ENCODE measurements around the gene FLOT2.
A peak's percentile ranks its signal among the peaks of the same experiment; 100 is the strongest.

The FLOT2 gene

DNA sequence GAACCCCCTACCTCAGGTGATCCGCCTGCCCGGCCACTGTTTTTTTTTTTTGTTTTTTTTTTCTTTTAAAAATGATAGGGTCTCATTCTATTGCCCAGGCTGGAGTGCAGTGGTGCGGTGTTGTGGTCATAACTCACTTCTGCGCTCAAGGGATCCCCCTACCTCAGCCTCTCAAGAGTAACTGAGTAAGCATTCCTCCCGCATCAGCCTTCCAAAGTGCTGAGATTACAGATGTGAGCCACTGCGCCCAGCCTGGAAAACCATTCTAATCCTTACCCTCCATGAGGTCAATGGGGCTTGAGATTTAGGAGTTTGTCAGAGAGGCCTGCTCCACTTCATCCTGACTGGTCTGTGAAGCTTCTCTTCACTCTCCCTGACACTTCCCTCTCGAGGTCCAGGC is 30.3 kb downstream of the FLOT2 start:
- no peak overlapping the region for H3K4me3 ChIP-seq (ENCODE audit: extremely low read depth, insufficient read depth, low read length, poor library complexity, severe bottlenecking)
- no peak overlapping the region for H3K27ac ChIP-seq (ENCODE audit: low read depth, low read length, severe bottlenecking)
- no peaks in the 10 kb centered on the region for H3K9me3 ChIP-seq (ENCODE audit: control insufficient read depth, low read length)
- H3K36me3 ChIP-seq (ENCODE audit: control insufficient read depth, insufficient read depth, low read length) = peaks cover 2% of the 10 kb centered on the region
- H3K4me1 ChIP-seq (ENCODE audit: control insufficient read depth, insufficient read depth, low read length, poor library complexity, severe bottlenecking) = peaks cover 7% of the 10 kb centered on the region
- 88 to 98% methylated on average over 3 to 7 of the region's 7 CpGs for WGBS, 2 experiments (ENCODE audit: insufficient coverage in 2 of 2)

GRCh38 chr17:28865946-28866752 is 31.4 kb downstream of the FLOT2 start:
- WGBS, 2 experiments (ENCODE audit: insufficient coverage in 2 of 2) = 90% methylated on average over 10 of the region's 13 CpGs
- H3K9me3 ChIP-seq (ENCODE audit: control insufficient read depth, low read length) = no peaks in the 10 kb centered on the region
- peaks cover 11% of the 10 kb centered on the region for H3K4me1 ChIP-seq (ENCODE audit: control insufficient read depth, insufficient read depth, low read length, poor library complexity, severe bottlenecking)
- no peak overlapping the region for H3K4me3 ChIP-seq (ENCODE audit: extremely low read depth, insufficient read depth, low read length, poor library complexity, severe bottlenecking)
- H3K36me3 ChIP-seq (ENCODE audit: control insufficient read depth, insufficient read depth, low read length) = peaks cover 2% of the 10 kb centered on the region
- H3K27ac ChIP-seq (ENCODE audit: low read depth, low read length, severe bottlenecking) = peak overlapping the region; percentile 84

DNA sequence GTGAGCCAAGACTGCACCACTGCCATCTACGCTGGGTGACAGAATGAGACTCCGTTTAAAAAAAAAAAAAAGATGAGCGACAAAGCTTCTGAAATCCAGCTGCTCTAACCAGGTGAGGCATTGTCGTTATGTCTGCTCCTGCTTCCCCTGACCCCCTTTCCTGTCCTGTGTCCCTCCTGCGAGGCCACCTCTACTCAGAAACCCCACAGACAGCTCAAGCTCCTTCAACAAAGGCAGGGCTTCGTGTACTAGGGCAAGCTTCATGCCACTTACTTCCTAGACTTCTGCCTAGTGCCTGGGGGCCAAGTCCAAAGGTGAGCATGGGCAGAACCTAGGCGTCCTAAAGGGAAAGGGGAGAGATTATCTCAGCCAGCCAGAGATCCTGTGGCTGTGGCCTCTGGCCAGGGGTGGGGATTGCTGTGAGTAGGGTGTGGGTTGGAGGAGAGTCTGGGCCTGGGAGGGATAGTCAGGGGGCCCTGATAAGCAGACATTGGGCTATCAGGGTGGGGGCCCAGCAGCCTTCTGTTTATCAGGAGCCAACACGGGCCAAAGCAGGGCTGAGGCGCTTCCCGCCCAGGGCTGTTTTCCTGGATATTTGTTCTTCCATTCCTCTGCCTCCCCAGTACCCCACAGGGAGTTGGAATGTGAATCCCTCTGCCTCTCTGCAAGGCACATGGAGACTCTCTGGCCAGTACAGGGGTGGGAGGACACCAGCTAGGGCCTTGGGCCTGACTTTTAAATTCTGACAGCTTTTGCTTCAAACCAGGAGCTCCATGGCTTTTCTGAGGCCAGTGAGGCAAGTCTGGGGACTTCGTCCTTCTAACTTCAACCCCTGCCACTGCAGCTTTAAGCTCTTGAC is 32.3 kb downstream of the FLOT2 start:
- H3K36me3 ChIP-seq (ENCODE audit: control insufficient read depth, insufficient read depth, low read length) = peaks cover 9% of the 10 kb centered on the region
- 77 to 86% methylated on average over 5 to 8 of the region's 11 CpGs for WGBS, 2 experiments (ENCODE audit: insufficient coverage in 2 of 2)
- no peaks in the 10 kb centered on the region for H3K9me3 ChIP-seq (ENCODE audit: control insufficient read depth, low read length)
- peak overlapping the region; percentile 84 for H3K27ac ChIP-seq (ENCODE audit: low read depth, low read length, severe bottlenecking)
- H3K4me3 ChIP-seq (ENCODE audit: extremely low read depth, insufficient read depth, low read length, poor library complexity, severe bottlenecking) = no peak overlapping the region
- peaks cover 11% of the 10 kb centered on the region for H3K4me1 ChIP-seq (ENCODE audit: control insufficient read depth, insufficient read depth, low read length, poor library complexity, severe bottlenecking)

GRCh38 chr17:28863953-28864352 is 33.6 kb downstream of the FLOT2 start:
- Histone ChIP-seq H3K27ac (ENCODE audit: low read depth, low read length, severe bottlenecking) (no peak overlapping the region), H3K4me1 (ENCODE audit: control insufficient read depth, insufficient read depth, low read length, poor library complexity, severe bottlenecking) (peaks cover 11% of the 10 kb centered on the region), H3K4me3 (ENCODE audit: extremely low read depth, insufficient read depth, low read length, poor library complexity, severe bottlenecking) (no peak overlapping the region), H3K36me3 (ENCODE audit: control insufficient read depth, insufficient read depth, low read length) (peaks cover 16% of the 10 kb centered on the region), H3K9me3 (ENCODE audit: control insufficient read depth, low read length) (no peaks in the 10 kb centered on the region)
- 83% methylated on average over 1 of the region's 1 CpG; no CpG with 5 or more reads in 1 of the 2 experiments for WGBS, 2 experiments (ENCODE audit: insufficient coverage in 2 of 2)

- H3K4me3 ChIP-seq (ENCODE audit: extremely low read depth, insufficient read depth, low read length, poor library complexity, severe bottlenecking) = no peak overlapping the region
- H3K4me1 ChIP-seq (ENCODE audit: control insufficient read depth, insufficient read depth, low read length, poor library complexity, severe bottlenecking) = peaks cover 11% of the 10 kb centered on the region
- H3K36me3 ChIP-seq (ENCODE audit: control insufficient read depth, insufficient read depth, low read length) = peaks cover 30% of the 10 kb centered on the region
- H3K9me3 ChIP-seq (ENCODE audit: control insufficient read depth, low read length) = no peaks in the 10 kb centered on the region
- WGBS, 2 experiments (ENCODE audit: insufficient coverage in 2 of 2) = 86 to 100% methylated on average over 1 of the region's 3 CpGs
- H3K27ac ChIP-seq (ENCODE audit: low read depth, low read length, severe bottlenecking) = no peak overlapping the region
Measured at GRCh38 chr17:28862561-28862960, 35.0 kb downstream of the FLOT2 start.

- peaks cover 39% of the 10 kb centered on the region for H3K36me3 ChIP-seq (ENCODE audit: control insufficient read depth, insufficient read depth, low read length)
- 66 to 78% methylated on average over 6 of the region's 8 CpGs for WGBS, 2 experiments (ENCODE audit: insufficient coverage in 2 of 2)
Measured at GRCh38 chr17:28861393-28862203, 35.9 kb downstream of the FLOT2 start.

DNA sequence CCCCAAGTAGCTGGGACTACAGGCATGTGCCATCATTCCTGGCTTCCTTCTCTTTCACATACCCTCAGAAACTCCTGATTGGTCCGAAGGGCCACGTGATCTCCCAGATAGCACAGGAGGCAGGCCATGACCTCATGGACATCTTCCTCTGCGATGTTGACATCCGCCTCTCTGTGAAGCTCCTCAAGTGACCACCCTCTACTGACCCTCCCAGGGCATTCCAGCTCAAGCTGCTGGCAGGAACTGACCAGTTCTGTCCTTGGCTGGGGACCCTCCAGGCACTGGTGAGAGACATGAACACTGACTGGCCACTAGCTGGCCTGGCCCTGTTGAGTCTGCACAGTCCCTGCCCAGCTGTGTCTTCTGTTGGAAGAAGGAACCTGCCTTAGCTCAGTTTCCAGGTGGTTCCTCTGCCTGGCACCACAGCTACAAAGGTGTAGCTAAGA is 37.1 kb downstream of the FLOT2 start:
- Histone ChIP-seq H3K27ac (ENCODE audit: low read depth, low read length, severe bottlenecking) (no peak overlapping the region), H3K9me3 (ENCODE audit: control insufficient read depth, low read length) (no peaks in the 10 kb centered on the region), H3K4me1 (ENCODE audit: control insufficient read depth, insufficient read depth, low read length, poor library complexity, severe bottlenecking) (peaks cover 10% of the 10 kb centered on the region), H3K4me3 (ENCODE audit: extremely low read depth, insufficient read depth, low read length, poor library complexity, severe bottlenecking) (no peak overlapping the region), H3K36me3 (ENCODE audit: control insufficient read depth, insufficient read depth, low read length) (peaks cover 47% of the 10 kb centered on the region)
- 89 to 92% methylated on average over 4 of the region's 4 CpGs for WGBS, 2 experiments (ENCODE audit: insufficient coverage in 2 of 2)

More at GRCh38 chr17:28861393-28862203, 35.9 kb downstream of the FLOT2 start:
- H3K9me3 ChIP-seq (ENCODE audit: control insufficient read depth, low read length) = no peaks in the 10 kb centered on the region
- H3K4me1 ChIP-seq (ENCODE audit: control insufficient read depth, insufficient read depth, low read length, poor library complexity, severe bottlenecking) = peaks cover 11% of the 10 kb centered on the region
- no peak overlapping the region for H3K27ac ChIP-seq (ENCODE audit: low read depth, low read length, severe bottlenecking)
- no peak overlapping the region for H3K4me3 ChIP-seq (ENCODE audit: extremely low read depth, insufficient read depth, low read length, poor library complexity, severe bottlenecking)

GRCh38 chr17:28858801-28859355 is 38.7 kb downstream of the FLOT2 start:
- Histone ChIP-seq H3K4me1 (ENCODE audit: control insufficient read depth, insufficient read depth, low read length, poor library complexity, severe bottlenecking) (peaks cover 12% of the 10 kb centered on the region), H3K27ac (ENCODE audit: low read depth, low read length, severe bottlenecking) (no peak overlapping the region), H3K36me3 (ENCODE audit: control insufficient read depth, insufficient read depth, low read length) (peaks cover 45% of the 10 kb centered on the region), H3K4me3 (ENCODE audit: extremely low read depth, insufficient read depth, low read length, poor library complexity, severe bottlenecking) (no peak overlapping the region), H3K9me3 (ENCODE audit: control insufficient read depth, low read length) (no peaks in the 10 kb centered on the region)
- WGBS, 2 experiments (ENCODE audit: insufficient coverage in 2 of 2) = 71 to 92% methylated on average over 2 of the region's 2 CpGs

GRCh38 chr17:28857905-28858800 is 39.4 kb downstream of the FLOT2 start:
- peaks cover 12% of the 10 kb centered on the region for H3K4me1 ChIP-seq (ENCODE audit: control insufficient read depth, insufficient read depth, low read length, poor library complexity, severe bottlenecking)
- WGBS, 2 experiments (ENCODE audit: insufficient coverage in 2 of 2) = 94 to 96% methylated on average over 2 of the region's 3 CpGs
- no peaks in the 10 kb centered on the region for H3K9me3 ChIP-seq (ENCODE audit: control insufficient read depth, low read length)
- H3K36me3 ChIP-seq (ENCODE audit: control insufficient read depth, insufficient read depth, low read length) = peaks cover 44% of the 10 kb centered on the region
- H3K4me3 ChIP-seq (ENCODE audit: extremely low read depth, insufficient read depth, low read length, poor library complexity, severe bottlenecking) = no peak overlapping the region
- no peak overlapping the region for H3K27ac ChIP-seq (ENCODE audit: low read depth, low read length, severe bottlenecking)
